Activated B cell treated with CpG ODN at 0.5 μM for 24 hours (primary cell): ENCODE measurements around the gene HNRNPLL. TPM values are rescaled to one million over a fixed set of nuclear protein-coding genes. Genes with fewer than 3 reads are reported as not detected.

ENCODE experiments used
- ATAC-seq: fragments of 200-7000 bp; cut with Tn5 transposase; one replicate; pipeline ENCODE4 v1.10.0; 2021; ENCODE audit warnings: low read depth, mild to moderate bottlenecking, moderate library complexity
- CTCF ChIA-PET: fragments of 350-600 bp; sonication (Branson Sonifier 250); formaldehyde crosslinking; loops from one replicate; lab custom pipeline; 2021; ENCODE audit warnings: antibody characterized with exemption; lab: Charles Lee
- POLR2A ChIA-PET: fragments of 350-600 bp; sonication (Branson Sonifier 250); formaldehyde crosslinking; loops from one replicate; lab custom pipeline; 2021; ENCODE audit warnings: antibody characterized with exemption; lab: Charles Lee
- DNase-seq: peaks from one replicate; pipeline ENCODE4 v3.0.0; 2022
- H3K27ac Mint-ChIP-seq: one replicate; pipeline ENCODE4 v1.8.0; 2020; ENCODE audit warnings: mixed read lengths
- H3K27me3 Mint-ChIP-seq: one replicate; pipeline ENCODE4 v1.8.0; 2021; ENCODE audit warnings: mixed read lengths
- H3K36me3 Mint-ChIP-seq: one replicate; pipeline ENCODE4 v1.8.0; 2021; ENCODE audit warnings: low read depth, mixed read lengths
- H3K4me1 Mint-ChIP-seq: one replicate; pipeline ENCODE4 v1.8.0; 2021; ENCODE audit warnings: mixed read lengths
- H3K4me3 Mint-ChIP-seq: one replicate; pipeline ENCODE4 v1.8.0; 2020; ENCODE audit warnings: mild to moderate bottlenecking, mixed read lengths
- H3K9me3 Mint-ChIP-seq: one replicate; pipeline ENCODE4 v1.8.0; 2020; ENCODE audit warnings: mixed read lengths
- CTCF ChIP-seq: fragments of 200-600 bp; IDR thresholded peaks from one replicate; pipeline ENCODE4 v1.8.0; 2022; ENCODE audit warnings: antibody characterized with exemption, mild to moderate bottlenecking
- intact Hi-C: fragments of 100-400 bp; cut with micrococcal nuclease; formaldehyde crosslinking; loops from one replicate; pipeline ENCODE4 v1.15.1; 2024
- total RNA-seq: library from RNA; stranded (reverse); gene quantifications from 2 replicates; pipeline ENCODE4 v1.2.3, GENCODE V29; 2022

Gene HNRNPLL
- total RNA-seq, 1 donor from 2014 or later: 8.8 TPM

GRCh38 chr2:38557217-38557616, 45.5 kb downstream of the HNRNPLL start:
- H3K4me1 Mint-ChIP-seq: no peaks in the 10 kb centered on the region
- H3K9me3 Mint-ChIP-seq: no peaks in the 10 kb centered on the region
- no peak overlapping the region for H3K4me3 Mint-ChIP-seq
- H3K27me3 Mint-ChIP-seq: peaks cover 8% of the 10 kb centered on the region
- no peak for TF ChIP-seq CTCF
- H3K36me3 Mint-ChIP-seq: no peaks in the 10 kb centered on the region
- ATAC-seq: no peak
- intact Hi-C loops: no loop called here
- no peak overlapping the region for H3K27ac Mint-ChIP-seq
- CTCF ChIA-PET: interaction anchor here (1.2 kb wide), 1 partner anchor 49 kb away, joined by 3 read pairs; no protein-coding TSS in a partner anchor
- POLR2A ChIA-PET: no interaction called here
- DNase-seq: no peak

- DNase-seq: no peak
- Mint-ChIP-seq H3K4me1 (no peaks in the 10 kb centered on the region), H3K4me3 (no peak overlapping the region), H3K36me3 (no peaks in the 10 kb centered on the region), H3K27me3 (peaks cover 11% of the 10 kb centered on the region), H3K9me3 (no peaks in the 10 kb centered on the region), H3K27ac (no peak overlapping the region)
- ChIA-PET POLR2A (no interaction called here), CTCF (interaction anchor here (1.2 to 2.9 kb wide), 3 partner anchors 25 to 185 kb away, joined by 3 to 8 read pairs (median 4); no protein-coding TSS in a partner anchor)
- intact Hi-C loops: no loop called here
- no peak for TF ChIP-seq CTCF
- no peak for ATAC-seq
Measured at GRCh38 chr2:38556006-38556801, 46.5 kb downstream of the HNRNPLL start.

GRCh38 chr2:38554973-38555595, 47.6 kb downstream of the HNRNPLL start:
- no peaks in the 10 kb centered on the region for H3K4me1 Mint-ChIP-seq
- H3K4me3 Mint-ChIP-seq: no peak overlapping the region
- ChIA-PET POLR2A (no interaction called here), CTCF (interaction anchor here (1.2 to 2.9 kb wide), 3 partner anchors 22 to 47 kb away, joined by 3 to 8 read pairs (median 4); no protein-coding TSS in a partner anchor)
- no peak for TF ChIP-seq CTCF
- H3K36me3 Mint-ChIP-seq: no peaks in the 10 kb centered on the region
- no peaks in the 10 kb centered on the region for H3K9me3 Mint-ChIP-seq
- no peak overlapping the region for H3K27ac Mint-ChIP-seq
- intact Hi-C loops: no loop called here
- no peak for ATAC-seq
- no peak for DNase-seq
- peaks cover 13% of the 10 kb centered on the region for H3K27me3 Mint-ChIP-seq

GRCh38 chr2:38553554-38553953, 49.2 kb downstream of the HNRNPLL start:
- ChIA-PET POLR2A (no interaction called here), CTCF (interaction anchor here (1.4 to 2.9 kb wide), 2 partner anchors 11 to 28 kb away, joined by 3 to 8 read pairs; no protein-coding TSS in a partner anchor)
- intact Hi-C loops: no loop called here
- no peaks in the 10 kb centered on the region for H3K36me3 Mint-ChIP-seq
- ATAC-seq: no peak
- H3K4me3 Mint-ChIP-seq: no peak overlapping the region
- no peak overlapping the region for H3K27ac Mint-ChIP-seq
- H3K9me3 Mint-ChIP-seq: no peaks in the 10 kb centered on the region
- DNase-seq: no peak
- no peak for TF ChIP-seq CTCF
- H3K4me1 Mint-ChIP-seq: no peaks in the 10 kb centered on the region
- peaks cover 19% of the 10 kb centered on the region for H3K27me3 Mint-ChIP-seq

- no peak for TF ChIP-seq CTCF
- Mint-ChIP-seq H3K36me3 (no peaks in the 10 kb centered on the region), H3K27me3 (peaks cover 20% of the 10 kb centered on the region), H3K4me1 (no peaks in the 10 kb centered on the region), H3K27ac (no peak overlapping the region), H3K4me3 (no peak overlapping the region), H3K9me3 (no peaks in the 10 kb centered on the region)
- ChIA-PET CTCF (no interaction called here), POLR2A (interaction anchor here (0.6 kb wide), 1 partner anchor 280 kb away, joined by 5 read pairs; no protein-coding TSS in a partner anchor)
- ATAC-seq (no peak), DNase-seq (no peak)
- intact Hi-C loops: no loop called here
Measured at GRCh38 chr2:38552259-38552658, 50.5 kb downstream of the HNRNPLL start.
